ENCODE measurements around the gene KLHDC10.

- TF ChIP-seq CTCF (conservative IDR thresholded peaks at IDR 0.05; ENCODE audit: low read depth in 2 of 2) (no peak), JUNB (IDR thresholded peaks at IDR 0.05; ENCODE audit: unreplicated experiment) (no peak), NANOG (IDR thresholded peaks at IDR 0.05; ENCODE audit: borderline replicate concordance) (no peak), POLR2AphosphoS5 (IDR thresholded peaks at IDR 0.05; ENCODE audit: low read depth) (no peak), EZH2 (IDR thresholded peaks at IDR 0.05; ENCODE audit: low read depth, unreplicated experiment) (no peak), CREB1 (CRISPR knock-in tag; IDR thresholded peaks at IDR 0.05; ENCODE audit: low read depth) (no peak), REST (IDR thresholded peaks at IDR 0.05; ENCODE audit: unreplicated experiment) (no peak), EZH2phosphoT487 (IDR thresholded peaks at IDR 0.05; ENCODE audit: unreplicated experiment) (no peak), ZNF114 (CRISPR knock-in tag; IDR thresholded peaks at IDR 0.05) (no peak)
- TF ChIP-seq, protein P1, sequence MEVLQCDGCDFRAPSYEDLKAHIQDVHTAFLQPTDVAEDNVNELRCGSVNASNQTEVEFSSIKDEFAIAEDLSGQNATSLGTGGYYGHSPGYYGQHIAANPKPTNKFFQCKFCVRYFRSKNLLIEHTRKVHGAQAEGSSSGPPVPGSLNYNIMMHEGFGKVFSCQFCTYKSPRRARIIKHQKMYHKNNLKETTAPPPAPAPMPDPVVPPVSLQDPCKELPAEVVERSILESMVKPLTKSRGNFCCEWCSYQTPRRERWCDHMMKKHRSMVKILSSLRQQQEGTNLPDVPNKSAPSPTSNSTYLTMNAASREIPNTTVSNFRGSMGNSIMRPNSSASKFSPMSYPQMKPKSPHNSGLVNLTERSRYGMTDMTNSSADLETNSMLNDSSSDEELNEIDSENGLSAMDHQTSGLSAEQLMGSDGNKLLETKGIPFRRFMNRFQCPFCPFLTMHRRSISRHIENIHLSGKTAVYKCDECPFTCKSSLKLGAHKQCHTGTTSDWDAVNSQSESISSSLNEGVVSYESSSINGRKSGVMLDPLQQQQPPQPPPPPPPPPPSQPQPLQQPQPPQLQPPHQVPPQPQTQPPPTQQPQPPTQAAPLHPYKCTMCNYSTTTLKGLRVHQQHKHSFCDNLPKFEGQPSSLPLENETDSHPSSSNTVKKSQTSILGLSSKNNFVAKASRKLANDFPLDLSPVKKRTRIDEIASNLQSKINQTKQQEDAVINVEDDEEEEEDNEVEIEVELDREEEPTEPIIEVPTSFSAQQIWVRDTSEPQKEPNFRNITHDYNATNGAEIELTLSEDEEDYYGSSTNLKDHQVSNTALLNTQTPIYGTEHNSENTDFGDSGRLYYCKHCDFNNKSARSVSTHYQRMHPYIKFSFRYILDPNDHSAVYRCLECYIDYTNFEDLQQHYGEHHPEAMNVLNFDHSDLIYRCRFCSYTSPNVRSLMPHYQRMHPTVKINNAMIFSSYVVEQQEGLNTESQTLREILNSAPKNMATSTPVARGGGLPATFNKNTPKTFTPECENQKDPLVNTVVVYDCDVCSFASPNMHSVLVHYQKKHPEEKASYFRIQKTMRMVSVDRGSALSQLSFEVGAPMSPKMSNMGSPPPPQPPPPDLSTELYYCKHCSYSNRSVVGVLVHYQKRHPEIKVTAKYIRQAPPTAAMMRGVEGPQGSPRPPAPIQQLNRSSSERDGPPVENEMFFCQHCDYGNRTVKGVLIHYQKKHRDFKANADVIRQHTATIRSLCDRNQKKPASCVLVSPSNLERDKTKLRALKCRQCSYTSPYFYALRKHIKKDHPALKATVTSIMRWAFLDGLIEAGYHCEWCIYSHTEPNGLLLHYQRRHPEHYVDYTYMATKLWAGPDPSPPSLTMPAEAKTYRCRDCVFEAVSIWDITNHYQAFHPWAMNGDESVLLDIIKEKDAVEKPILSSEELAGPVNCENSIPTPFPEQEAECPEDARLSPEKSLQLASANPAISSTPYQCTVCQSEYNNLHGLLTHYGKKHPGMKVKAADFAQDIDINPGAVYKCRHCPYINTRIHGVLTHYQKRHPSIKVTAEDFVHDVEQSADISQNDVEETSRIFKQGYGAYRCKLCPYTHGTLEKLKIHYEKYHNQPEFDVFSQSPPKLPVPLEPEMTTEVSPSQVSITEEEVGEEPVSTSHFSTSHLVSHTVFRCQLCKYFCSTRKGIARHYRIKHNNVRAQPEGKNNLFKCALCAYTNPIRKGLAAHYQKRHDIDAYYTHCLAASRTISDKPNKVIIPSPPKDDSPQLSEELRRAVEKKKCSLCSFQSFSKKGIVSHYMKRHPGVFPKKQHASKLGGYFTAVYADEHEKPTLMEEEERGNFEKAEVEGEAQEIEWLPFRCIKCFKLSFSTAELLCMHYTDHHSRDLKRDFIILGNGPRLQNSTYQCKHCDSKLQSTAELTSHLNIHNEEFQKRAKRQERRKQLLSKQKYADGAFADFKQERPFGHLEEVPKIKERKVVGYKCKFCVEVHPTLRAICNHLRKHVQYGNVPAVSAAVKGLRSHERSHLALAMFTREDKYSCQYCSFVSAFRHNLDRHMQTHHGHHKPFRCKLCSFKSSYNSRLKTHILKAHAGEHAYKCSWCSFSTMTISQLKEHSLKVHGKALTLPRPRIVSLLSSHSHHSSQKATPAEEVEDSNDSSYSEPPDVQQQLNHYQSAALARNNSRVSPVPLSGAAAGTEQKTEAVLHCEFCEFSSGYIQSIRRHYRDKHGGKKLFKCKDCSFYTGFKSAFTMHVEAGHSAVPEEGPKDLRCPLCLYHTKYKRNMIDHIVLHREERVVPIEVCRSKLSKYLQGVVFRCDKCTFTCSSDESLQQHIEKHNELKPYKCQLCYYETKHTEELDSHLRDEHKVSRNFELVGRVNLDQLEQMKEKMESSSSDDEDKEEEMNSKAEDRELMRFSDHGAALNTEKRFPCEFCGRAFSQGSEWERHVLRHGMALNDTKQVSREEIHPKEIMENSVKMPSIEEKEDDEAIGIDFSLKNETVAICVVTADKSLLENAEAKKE (CRISPR knock-in tag; IDR thresholded peaks at IDR 0.05): no peak
These were observed 48.5 kb downstream of the KLHDC10 start for GRCh38 chr7:130118801-130119200.
